ENCODE measurements around the gene PDZRN3. TPM values are rescaled to one million over a fixed set of nuclear protein-coding genes. Genes with fewer than 3 reads are reported as not detected.

Gene PDZRN3
- total and polyA plus RNA-seq, 2 of the 13 experiments (the other 11 are each of a cell fraction or from before 2014, with no cell fraction given) = not detected

DNA sequence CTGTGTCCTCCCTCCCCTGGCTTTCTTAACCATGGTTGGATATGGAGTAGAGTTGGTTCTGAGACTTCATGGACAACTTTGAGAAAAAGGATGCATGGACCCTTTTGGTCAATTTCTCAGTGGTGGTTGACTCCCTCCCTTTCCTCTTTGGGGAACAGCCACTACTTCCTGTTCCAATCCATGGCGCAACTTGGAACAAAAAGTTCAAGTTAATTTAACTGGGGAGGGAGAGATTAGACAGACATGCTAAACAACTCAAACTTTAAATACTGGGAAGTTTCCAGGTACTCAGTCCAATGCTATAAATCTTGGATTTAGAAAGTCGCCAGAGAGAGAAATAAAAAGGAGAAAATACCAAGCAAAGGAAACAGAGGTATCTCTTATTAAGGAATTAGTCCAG is 202.2 kb downstream of the PDZRN3 start:
- 24% methylated on average over 2 of the region's 2 CpGs for WGBS (ENCODE audit: low lambda C conversion rate)
- intact Hi-C loops (cut with micrococcal nuclease; ENCODE audit: unreplicated experiment) (no loop called here), in situ Hi-C loops (cut with HindIII; ENCODE audit: extremely low pct_ligation_motif_present, low pct_unique_long_range_greater_than_20kb) (no loop called here)
- ChIA-PET POLR2A (no interaction called here), CTCF (ENCODE audit: low intra/inter-chr PET ratio, low total read pairs) (no interaction called here)
- FAIRE-seq (no peak), ATAC-seq (no peak), DNase-seq (ENCODE audit: low spot score) (no peak)
- Histone ChIP-seq H3K9me3 (ENCODE audit: low read length) (no peaks in the 10 kb centered on the region), H3K4me1 (ENCODE audit: insufficient read depth, low read length) (no peaks in the 10 kb centered on the region), H3K79me2 (ENCODE audit: insufficient read depth, low read length) (no peaks in the 10 kb centered on the region), H3K27me3 (ENCODE audit: control insufficient read depth in 1 of 2, insufficient read depth in 2 of 2, low read length in 2 of 2) (no peaks in the 10 kb centered on the region; a peak in 1 of 5 replicates), H3K9ac (ENCODE audit: insufficient read depth, low read depth, low read length) (no peak overlapping the region), H3K4me3 (replicated peaks in 1 of 3; ENCODE audit: insufficient read depth in 1 of 3, low read depth in 2 of 3, low read length in 3 of 3) (no peak overlapping the region), H3K27ac (ENCODE audit: extremely low read length, insufficient read depth, low read length) (no peak overlapping the region), H2AFZ (ENCODE audit: low read length) (no peak overlapping the region), H3K4me2 (ENCODE audit: low read depth, low read length) (no peak overlapping the region), H4K20me1 (ENCODE audit: insufficient read depth, low read length) (no peaks in the 10 kb centered on the region), H3K36me3 (replicated peaks in 1 of 2; ENCODE audit: control insufficient read depth in 1 of 2, insufficient read depth in 2 of 2, low read length in 2 of 2) (no peaks in the 10 kb centered on the region)
- BruUV-seq (replicated peaks) = no TSS peak
- TF ChIP-seq RFXANK (CRISPR knock-in tag; IDR thresholded peaks at IDR 0.05) (no peak), FOXO1 (CRISPR knock-in tag; IDR thresholded peaks at IDR 0.05) (no peak), FOSL1 (CRISPR knock-in tag; IDR thresholded peaks at IDR 0.05; ENCODE audit: borderline replicate concordance) (no peak), ZNF773 (CRISPR knock-in tag; IDR thresholded peaks at IDR 0.05; ENCODE audit: borderline replicate concordance) (no peak), ZSCAN20 (CRISPR knock-in tag; IDR thresholded peaks at IDR 0.05; ENCODE audit: borderline replicate concordance) (no peak)
- TF ChIP-seq, protein P1, sequence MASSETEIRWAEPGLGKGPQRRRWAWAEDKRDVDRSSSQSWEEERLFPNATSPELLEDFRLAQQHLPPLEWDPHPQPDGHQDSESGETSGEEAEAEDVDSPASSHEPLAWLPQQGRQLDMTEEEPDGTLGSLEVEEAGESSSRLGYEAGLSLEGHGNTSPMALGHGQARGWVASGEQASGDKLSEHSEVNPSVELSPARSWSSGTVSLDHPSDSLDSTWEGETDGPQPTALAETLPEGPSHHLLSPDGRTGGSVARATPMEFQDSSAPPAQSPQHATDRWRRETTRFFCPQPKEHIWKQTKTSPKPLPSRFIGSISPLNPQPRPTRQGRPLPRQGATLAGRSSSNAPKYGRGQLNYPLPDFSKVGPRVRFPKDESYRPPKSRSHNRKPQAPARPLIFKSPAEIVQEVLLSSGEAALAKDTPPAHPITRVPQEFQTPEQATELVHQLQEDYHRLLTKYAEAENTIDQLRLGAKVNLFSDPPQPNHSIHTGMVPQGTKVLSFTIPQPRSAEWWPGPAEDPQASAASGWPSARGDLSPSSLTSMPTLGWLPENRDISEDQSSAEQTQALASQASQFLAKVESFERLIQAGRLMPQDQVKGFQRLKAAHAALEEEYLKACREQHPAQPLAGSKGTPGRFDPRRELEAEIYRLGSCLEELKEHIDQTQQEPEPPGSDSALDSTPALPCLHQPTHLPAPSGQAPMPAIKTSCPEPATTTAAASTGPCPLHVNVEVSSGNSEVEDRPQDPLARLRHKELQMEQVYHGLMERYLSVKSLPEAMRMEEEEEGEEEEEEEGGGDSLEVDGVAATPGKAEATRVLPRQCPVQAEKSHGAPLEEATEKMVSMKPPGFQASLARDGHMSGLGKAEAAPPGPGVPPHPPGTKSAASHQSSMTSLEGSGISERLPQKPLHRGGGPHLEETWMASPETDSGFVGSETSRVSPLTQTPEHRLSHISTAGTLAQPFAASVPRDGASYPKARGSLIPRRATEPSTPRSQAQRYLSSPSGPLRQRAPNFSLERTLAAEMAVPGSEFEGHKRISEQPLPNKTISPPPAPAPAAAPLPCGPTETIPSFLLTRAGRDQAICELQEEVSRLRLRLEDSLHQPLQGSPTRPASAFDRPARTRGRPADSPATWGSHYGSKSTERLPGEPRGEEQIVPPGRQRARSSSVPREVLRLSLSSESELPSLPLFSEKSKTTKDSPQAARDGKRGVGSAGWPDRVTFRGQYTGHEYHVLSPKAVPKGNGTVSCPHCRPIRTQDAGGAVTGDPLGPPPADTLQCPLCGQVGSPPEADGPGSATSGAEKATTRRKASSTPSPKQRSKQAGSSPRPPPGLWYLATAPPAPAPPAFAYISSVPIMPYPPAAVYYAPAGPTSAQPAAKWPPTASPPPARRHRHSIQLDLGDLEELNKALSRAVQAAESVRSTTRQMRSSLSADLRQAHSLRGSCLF (CRISPR knock-in tag; IDR thresholded peaks at IDR 0.05; ENCODE audit: borderline replicate concordance) = no peak
- TF ChIP-seq, protein P2, sequence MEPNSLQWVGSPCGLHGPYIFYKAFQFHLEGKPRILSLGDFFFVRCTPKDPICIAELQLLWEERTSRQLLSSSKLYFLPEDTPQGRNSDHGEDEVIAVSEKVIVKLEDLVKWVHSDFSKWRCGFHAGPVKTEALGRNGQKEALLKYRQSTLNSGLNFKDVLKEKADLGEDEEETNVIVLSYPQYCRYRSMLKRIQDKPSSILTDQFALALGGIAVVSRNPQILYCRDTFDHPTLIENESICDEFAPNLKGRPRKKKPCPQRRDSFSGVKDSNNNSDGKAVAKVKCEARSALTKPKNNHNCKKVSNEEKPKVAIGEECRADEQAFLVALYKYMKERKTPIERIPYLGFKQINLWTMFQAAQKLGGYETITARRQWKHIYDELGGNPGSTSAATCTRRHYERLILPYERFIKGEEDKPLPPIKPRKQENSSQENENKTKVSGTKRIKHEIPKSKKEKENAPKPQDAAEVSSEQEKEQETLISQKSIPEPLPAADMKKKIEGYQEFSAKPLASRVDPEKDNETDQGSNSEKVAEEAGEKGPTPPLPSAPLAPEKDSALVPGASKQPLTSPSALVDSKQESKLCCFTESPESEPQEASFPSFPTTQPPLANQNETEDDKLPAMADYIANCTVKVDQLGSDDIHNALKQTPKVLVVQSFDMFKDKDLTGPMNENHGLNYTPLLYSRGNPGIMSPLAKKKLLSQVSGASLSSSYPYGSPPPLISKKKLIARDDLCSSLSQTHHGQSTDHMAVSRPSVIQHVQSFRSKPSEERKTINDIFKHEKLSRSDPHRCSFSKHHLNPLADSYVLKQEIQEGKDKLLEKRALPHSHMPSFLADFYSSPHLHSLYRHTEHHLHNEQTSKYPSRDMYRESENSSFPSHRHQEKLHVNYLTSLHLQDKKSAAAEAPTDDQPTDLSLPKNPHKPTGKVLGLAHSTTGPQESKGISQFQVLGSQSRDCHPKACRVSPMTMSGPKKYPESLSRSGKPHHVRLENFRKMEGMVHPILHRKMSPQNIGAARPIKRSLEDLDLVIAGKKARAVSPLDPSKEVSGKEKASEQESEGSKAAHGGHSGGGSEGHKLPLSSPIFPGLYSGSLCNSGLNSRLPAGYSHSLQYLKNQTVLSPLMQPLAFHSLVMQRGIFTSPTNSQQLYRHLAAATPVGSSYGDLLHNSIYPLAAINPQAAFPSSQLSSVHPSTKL (CRISPR knock-in tag; IDR thresholded peaks at IDR 0.05) = no peak
- TF ChIP-seq, protein P3, sequence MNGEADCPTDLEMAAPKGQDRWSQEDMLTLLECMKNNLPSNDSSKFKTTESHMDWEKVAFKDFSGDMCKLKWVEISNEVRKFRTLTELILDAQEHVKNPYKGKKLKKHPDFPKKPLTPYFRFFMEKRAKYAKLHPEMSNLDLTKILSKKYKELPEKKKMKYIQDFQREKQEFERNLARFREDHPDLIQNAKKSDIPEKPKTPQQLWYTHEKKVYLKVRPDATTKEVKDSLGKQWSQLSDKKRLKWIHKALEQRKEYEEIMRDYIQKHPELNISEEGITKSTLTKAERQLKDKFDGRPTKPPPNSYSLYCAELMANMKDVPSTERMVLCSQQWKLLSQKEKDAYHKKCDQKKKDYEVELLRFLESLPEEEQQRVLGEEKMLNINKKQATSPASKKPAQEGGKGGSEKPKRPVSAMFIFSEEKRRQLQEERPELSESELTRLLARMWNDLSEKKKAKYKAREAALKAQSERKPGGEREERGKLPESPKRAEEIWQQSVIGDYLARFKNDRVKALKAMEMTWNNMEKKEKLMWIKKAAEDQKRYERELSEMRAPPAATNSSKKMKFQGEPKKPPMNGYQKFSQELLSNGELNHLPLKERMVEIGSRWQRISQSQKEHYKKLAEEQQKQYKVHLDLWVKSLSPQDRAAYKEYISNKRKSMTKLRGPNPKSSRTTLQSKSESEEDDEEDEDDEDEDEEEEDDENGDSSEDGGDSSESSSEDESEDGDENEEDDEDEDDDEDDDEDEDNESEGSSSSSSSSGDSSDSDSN (CRISPR knock-in tag; IDR thresholded peaks at IDR 0.05) = no peak
- TF ChIP-seq, protein P4, sequence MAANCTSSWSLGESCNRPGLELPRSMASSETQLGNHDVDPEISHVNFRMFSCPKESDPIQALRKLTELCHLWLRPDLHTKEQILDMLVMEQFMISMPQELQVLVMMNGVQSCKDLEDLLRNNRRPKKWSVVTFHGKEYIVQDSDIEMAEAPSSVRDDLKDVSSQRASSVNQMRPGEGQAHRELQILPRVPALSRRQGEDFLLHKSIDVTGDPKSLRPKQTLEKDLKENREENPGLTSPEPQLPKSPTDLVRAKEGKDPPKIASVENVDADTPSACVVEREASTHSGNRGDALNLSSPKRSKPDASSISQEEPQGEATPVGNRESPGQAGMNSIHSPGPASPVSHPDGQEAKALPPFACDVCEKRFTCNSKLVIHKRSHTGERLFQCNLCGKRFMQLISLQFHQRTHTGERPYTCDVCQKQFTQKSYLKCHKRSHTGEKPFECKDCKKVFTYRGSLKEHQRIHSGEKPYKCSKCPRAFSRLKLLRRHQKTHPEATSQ (CRISPR knock-in tag; IDR thresholded peaks at IDR 0.05; ENCODE audit: borderline replicate concordance) = no peak
- TF ChIP-seq, protein P5, sequence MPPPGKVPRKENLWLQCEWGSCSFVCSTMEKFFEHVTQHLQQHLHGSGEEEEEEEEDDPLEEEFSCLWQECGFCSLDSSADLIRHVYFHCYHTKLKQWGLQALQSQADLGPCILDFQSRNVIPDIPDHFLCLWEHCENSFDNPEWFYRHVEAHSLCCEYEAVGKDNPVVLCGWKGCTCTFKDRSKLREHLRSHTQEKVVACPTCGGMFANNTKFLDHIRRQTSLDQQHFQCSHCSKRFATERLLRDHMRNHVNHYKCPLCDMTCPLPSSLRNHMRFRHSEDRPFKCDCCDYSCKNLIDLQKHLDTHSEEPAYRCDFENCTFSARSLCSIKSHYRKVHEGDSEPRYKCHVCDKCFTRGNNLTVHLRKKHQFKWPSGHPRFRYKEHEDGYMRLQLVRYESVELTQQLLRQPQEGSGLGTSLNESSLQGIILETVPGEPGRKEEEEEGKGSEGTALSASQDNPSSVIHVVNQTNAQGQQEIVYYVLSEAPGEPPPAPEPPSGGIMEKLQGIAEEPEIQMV (CRISPR knock-in tag; IDR thresholded peaks at IDR 0.05; ENCODE audit: low read depth) = no peak

Data from HepG2 (cell line).